ENCODE data around the gene ST6GAL1.
A peak's percentile ranks its signal among the peaks of the same experiment; 100 is the strongest.

ST6GAL1 gene

DNA sequence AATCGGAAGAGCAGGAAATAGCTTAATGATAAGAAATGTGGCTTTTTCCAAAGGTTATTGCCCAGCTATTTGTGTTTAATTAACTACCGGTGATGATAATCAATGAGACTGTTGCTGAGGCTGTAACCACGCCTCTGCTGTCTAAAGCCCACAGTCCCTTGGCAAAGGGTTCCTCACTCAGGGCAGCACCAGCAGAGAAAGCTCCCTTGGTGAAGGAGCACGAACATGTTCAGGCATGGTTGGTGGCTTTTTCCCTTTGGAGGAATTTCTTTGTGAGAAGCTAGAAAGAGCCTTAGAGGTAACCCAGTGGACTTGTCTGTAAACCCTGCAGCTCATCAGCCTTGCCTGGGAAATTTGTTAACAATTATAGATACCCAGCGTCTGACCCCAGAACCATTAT is 7.5 kb upstream of the ST6GAL1 start:
- TF ChIP-seq, protein P1, sequence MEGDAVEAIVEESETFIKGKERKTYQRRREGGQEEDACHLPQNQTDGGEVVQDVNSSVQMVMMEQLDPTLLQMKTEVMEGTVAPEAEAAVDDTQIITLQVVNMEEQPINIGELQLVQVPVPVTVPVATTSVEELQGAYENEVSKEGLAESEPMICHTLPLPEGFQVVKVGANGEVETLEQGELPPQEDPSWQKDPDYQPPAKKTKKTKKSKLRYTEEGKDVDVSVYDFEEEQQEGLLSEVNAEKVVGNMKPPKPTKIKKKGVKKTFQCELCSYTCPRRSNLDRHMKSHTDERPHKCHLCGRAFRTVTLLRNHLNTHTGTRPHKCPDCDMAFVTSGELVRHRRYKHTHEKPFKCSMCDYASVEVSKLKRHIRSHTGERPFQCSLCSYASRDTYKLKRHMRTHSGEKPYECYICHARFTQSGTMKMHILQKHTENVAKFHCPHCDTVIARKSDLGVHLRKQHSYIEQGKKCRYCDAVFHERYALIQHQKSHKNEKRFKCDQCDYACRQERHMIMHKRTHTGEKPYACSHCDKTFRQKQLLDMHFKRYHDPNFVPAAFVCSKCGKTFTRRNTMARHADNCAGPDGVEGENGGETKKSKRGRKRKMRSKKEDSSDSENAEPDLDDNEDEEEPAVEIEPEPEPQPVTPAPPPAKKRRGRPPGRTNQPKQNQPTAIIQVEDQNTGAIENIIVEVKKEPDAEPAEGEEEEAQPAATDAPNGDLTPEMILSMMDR (IDR thresholded peaks at IDR 0.05; ENCODE audit: poor library complexity, severe bottlenecking) = no peak
- Histone ChIP-seq H3K27me3 (ENCODE audit: insufficient read depth, poor library complexity, severe bottlenecking) (no peaks in the 10 kb centered on the region), H3K9me3 (ENCODE audit: severe bottlenecking) (no peaks in the 10 kb centered on the region), H3K4me1 (ENCODE audit: insufficient read depth, poor library complexity, severe bottlenecking) (peaks cover 12% of the 10 kb centered on the region), H3K4me3 (ENCODE audit: severe bottlenecking) (no peak overlapping the region), H3K27ac (ENCODE audit: poor library complexity, severe bottlenecking) (peak overlapping the region; percentile 40), H3K36me3 (ENCODE audit: low read depth) (no peaks in the 10 kb centered on the region)
- ATAC-seq (ENCODE audit: low read depth) (peak; percentile 91), DNase-seq (ENCODE audit: low spot score) (no peak)

DNA sequence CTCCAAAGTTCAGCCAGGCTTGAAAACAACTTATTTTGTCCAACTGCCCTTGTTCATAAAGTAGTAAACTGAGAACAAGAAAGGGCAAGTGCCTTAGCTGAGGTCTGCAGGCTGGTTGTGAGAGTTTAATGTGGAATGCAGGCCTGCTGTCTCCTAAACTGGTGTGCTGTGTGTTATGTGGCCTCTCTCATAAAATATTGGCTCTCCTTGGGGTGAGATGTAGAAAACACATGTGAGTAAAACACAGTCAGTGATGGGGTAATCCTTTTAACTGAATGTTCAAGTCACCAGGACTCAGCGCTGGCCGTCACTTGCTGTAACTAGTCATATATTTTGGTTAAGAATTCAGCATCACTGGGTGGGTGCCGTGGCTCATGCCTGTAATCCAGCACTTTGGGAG is 7.1 kb upstream of the ST6GAL1 start:
- no peaks in the 10 kb centered on the region for H3K9me3 ChIP-seq (ENCODE audit: severe bottlenecking)
- TF ChIP-seq, protein P1 (IDR thresholded peaks at IDR 0.05; ENCODE audit: poor library complexity, severe bottlenecking) = no peak
- 0 out of 3 replicates have a peak, but pooled peaks have one; percentile 29 for ATAC-seq (ENCODE audit: low read depth)
- peaks cover 12% of the 10 kb centered on the region for H3K4me1 ChIP-seq (ENCODE audit: insufficient read depth, poor library complexity, severe bottlenecking)
- DNase-seq (ENCODE audit: low spot score) = no peak
- no peaks in the 10 kb centered on the region for H3K27me3 ChIP-seq (ENCODE audit: insufficient read depth, poor library complexity, severe bottlenecking)
- no peaks in the 10 kb centered on the region for H3K36me3 ChIP-seq (ENCODE audit: low read depth)
- H3K4me3 ChIP-seq (ENCODE audit: severe bottlenecking) = no peak overlapping the region
- H3K27ac ChIP-seq (ENCODE audit: poor library complexity, severe bottlenecking) = peak overlapping the region; percentile 40

DNA sequence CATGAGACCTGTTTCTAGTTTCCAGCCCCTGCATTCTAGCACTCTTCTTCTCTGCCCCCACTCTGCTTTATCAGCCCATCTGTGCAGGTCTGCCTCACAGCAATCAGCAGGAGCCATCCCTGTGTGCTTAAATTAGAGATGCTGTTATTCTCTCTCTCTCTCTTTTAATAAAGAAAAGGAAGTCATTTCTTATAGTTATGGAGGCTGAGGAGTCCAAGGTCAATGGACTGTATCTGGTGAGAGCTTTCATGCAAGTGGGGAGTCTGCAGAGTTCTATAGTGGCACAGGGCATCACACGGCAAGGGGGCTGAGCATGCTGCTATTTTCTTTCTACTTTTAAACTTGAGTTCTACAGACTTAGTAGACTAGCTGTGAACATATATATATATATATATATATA is 4.5 kb upstream of the ST6GAL1 start:
- ATAC-seq (ENCODE audit: low read depth) (no peak), DNase-seq (ENCODE audit: low spot score) (no peak)
- H3K4me1 ChIP-seq (ENCODE audit: insufficient read depth, poor library complexity, severe bottlenecking) = peaks cover 12% of the 10 kb centered on the region
- H3K27me3 ChIP-seq (ENCODE audit: insufficient read depth, poor library complexity, severe bottlenecking) = no peaks in the 10 kb centered on the region
- no peak overlapping the region for H3K4me3 ChIP-seq (ENCODE audit: severe bottlenecking)
- H3K36me3 ChIP-seq (ENCODE audit: low read depth) = no peaks in the 10 kb centered on the region
- TF ChIP-seq, protein P1 (IDR thresholded peaks at IDR 0.05; ENCODE audit: poor library complexity, severe bottlenecking) = no peak
- H3K9me3 ChIP-seq (ENCODE audit: severe bottlenecking) = no peaks in the 10 kb centered on the region
- no peak overlapping the region for H3K27ac ChIP-seq (ENCODE audit: poor library complexity, severe bottlenecking)

DNA sequence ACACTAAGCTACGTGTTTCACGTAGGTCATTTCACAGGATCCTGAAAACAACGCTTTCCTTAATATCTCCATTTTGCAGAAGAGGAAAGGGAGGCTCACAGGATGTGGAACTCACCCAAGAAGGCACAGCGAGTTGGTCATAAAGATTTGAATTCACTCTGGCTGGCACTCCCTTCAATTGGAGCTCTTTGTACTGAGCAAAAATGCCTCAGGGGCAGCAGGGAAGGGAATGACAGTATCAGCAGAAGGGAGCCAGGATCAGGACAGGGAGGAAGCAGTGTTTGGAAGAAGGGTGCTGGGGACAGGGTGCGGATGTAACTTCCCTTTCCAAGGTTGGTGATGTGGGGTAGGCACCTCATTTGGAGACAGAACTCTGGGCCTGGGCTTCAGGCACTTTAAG is 1.1 kb upstream of the ST6GAL1 start:
- H3K4me1 ChIP-seq (ENCODE audit: insufficient read depth, poor library complexity, severe bottlenecking) = no peaks in the 10 kb centered on the region
- DNase-seq (ENCODE audit: low spot score) (no peak), ATAC-seq (ENCODE audit: low read depth) (no peak)
- TF ChIP-seq, protein P1 (IDR thresholded peaks at IDR 0.05; ENCODE audit: poor library complexity, severe bottlenecking) = no peak
- no peak overlapping the region for H3K27ac ChIP-seq (ENCODE audit: poor library complexity, severe bottlenecking)
- H3K9me3 ChIP-seq (ENCODE audit: severe bottlenecking) = no peaks in the 10 kb centered on the region
- no peaks in the 10 kb centered on the region for H3K27me3 ChIP-seq (ENCODE audit: insufficient read depth, poor library complexity, severe bottlenecking)
- H3K4me3 ChIP-seq (ENCODE audit: severe bottlenecking) = no peak overlapping the region
- H3K36me3 ChIP-seq (ENCODE audit: low read depth) = no peaks in the 10 kb centered on the region

DNA sequence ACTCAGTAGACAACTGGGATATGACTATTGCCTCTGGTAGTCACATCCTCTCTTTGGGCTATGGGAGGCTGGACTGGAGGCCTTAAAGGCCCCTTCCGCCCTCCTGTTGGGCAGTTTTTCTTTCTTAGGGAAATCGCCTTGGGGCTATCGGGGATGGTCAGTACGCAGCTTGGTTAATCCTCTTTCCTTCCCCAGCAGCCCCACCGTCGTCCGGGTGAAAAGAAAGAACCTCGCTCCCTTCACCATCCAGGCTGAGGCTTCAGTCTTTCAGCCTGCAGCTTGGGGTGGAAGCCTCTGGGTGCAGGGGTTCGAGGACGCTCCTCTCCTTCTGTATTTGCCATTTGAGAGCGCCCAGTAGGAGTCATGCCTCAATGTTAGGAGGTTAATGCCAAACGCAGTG is 641 bp upstream of the ST6GAL1 start:
- no peaks in the 10 kb centered on the region for H3K36me3 ChIP-seq (ENCODE audit: low read depth)
- DNase-seq (ENCODE audit: low spot score) (no peak), ATAC-seq (ENCODE audit: low read depth) (no peak)
- H3K4me3 ChIP-seq (ENCODE audit: severe bottlenecking) = peak overlapping the region; percentile 66
- no peaks in the 10 kb centered on the region for H3K9me3 ChIP-seq (ENCODE audit: severe bottlenecking)
- TF ChIP-seq, protein P1 (IDR thresholded peaks at IDR 0.05; ENCODE audit: poor library complexity, severe bottlenecking) = no peak
- no peak overlapping the region for H3K27ac ChIP-seq (ENCODE audit: poor library complexity, severe bottlenecking)
- no peaks in the 10 kb centered on the region for H3K4me1 ChIP-seq (ENCODE audit: insufficient read depth, poor library complexity, severe bottlenecking)
- no peaks in the 10 kb centered on the region for H3K27me3 ChIP-seq (ENCODE audit: insufficient read depth, poor library complexity, severe bottlenecking)

Data from RWPE2 (cell line).